HG03095 (cell line): ENCODE measurements around the gene IL3.
A peak's percentile ranks its signal among the peaks of the same experiment; 100 is the strongest.

ENCODE experiments used
- ATAC-seq: cut with Tn5 transposase; IDR thresholded peaks from one replicate; pipeline ENCODE4 v1.9.1; 2021; ENCODE audit warnings: moderate library complexity; ENCODE audit not compliant: unreplicated experiment

IL3 gene, protein sequence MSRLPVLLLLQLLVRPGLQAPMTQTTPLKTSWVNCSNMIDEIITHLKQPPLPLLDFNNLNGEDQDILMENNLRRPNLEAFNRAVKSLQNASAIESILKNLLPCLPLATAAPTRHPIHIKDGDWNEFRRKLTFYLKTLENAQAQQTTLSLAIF

DNA sequence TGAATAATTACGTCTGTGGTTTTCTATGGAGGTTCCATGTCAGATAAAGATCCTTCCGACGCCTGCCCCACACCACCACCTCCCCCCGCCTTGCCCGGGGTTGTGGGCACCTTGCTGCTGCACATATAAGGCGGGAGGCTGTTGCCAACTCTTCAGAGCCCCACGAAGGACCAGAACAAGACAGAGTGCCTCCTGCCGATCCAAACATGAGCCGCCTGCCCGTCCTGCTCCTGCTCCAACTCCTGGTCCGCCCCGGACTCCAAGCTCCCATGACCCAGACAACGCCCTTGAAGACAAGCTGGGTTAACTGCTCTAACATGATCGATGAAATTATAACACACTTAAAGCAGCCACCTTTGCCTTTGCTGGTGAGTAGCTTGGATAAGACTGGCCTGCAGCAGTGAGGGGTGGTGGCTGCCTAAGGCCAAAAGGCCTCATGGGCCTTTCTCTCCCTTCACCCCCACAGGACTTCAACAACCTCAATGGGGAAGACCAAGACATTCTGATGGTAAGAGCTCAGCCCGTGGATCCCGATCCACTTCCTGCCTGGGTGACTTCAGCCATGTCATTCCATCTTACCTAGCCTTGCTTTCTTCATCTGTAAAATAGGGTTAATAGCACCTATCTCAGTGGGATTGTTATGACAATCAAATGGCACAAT lies at the start of gene IL3:
Gene IL3 (plus strand): TSS at position 155 of the 661 bp plus-strand sequence. CDS start 52 bp downstream, at position 207.
- no peak for ATAC-seq

DNA sequence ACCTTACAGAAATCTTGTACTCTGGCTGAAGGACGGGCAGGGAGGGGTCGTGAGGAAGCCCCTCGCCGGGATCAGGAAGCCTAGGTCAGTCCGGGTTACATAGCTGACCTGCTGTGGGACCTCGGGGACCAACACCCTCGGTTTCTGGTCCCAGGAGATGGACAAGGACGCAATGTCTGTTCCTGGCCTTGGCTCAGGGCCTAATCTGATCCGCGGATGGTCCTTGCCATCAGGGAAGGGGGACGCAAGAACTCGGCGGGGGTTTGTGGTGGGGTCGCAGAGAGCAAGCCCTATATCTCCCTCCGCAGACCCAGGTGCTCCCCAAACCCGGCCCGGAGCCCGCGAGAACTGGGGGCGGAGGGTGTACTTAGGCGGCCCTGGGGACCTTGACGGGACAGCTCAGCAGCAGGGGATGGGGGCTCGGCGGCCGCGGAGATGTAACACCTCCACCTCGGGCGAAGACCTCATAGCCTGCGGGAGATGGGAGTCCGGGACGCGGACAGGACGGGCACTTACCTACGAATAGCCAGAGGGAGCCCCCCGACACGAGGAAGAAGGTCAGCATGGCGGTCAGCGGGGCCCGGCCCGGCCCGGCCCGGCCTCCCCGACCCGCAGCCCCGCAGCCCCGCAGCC lies 49.4 kb upstream of the IL3 start:
- ATAC-seq, result no peak

DNA sequence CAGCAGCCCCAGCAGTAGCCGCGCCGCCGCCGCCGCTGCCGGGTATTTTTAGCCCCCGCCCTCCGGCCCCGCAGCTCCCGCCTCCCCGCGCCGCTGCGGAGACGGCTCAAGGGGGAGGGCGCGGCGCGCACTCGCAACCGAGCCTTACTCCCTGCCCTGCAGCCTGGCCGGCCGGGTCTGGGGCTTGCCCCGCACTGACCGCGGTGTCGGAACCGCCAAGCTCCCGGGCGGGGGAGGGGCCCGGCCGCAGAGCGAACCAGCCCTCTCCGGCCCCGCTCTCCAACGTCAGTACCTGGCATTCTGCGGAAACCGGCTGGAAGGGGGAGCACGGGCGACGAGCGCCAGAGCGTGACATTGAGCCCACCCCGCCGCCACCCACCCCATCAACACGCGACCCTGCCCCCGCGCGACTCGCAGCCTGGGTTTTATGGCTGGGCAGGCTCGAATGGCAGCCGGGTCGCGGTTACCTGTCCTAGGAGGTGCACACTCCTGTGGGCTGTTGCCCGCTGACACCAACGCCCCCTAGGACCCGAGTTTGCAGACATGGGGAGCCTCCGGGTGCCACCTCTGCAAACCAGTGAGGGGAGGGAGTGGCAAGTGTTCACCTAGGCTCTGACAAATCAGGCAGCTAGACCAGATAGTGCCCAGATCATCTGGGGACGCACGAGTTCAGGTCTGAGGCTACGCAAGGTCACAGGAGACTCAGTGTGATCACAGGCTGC lies 48.7 kb upstream of the IL3 start, which contains the start of gene ACSL6:
Gene ACSL6 (minus strand): TSS at position 37 of the 722 bp plus-strand sequence. CDS start 105 bp downstream, outside the sequence.
- no peak for ATAC-seq

DNA sequence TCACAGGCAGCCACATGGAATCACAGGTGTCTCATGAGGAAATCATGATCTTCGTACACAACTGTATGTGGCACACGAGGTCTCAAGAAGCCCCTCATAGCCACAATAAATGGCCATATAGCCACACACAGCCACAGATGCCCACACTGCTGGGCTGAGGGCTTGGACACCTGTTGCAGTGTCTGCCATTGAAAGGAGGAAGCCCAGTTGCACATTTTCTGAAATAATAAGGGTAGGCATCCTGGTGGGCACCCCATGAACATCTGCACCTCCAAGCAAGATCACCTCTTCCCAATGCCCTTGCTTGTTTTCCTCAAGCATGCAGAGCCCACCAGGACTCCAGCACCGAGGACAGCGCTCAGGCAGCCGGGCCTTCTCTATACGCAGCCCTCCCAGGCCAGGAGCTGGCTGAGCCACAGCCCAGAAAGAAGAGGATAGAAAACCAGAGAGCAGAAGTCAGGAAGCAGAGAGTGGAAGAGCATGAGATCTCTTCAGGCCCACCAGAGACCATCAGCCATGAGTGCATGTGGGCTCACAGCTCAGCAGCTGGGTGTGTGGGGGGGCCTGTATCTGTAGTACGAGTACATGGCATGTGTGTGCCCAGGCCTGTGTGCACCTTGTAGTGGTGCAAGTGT lies 48.0 kb upstream of the IL3 start:
- no peak for ATAC-seq

GRCh38 chr5:132013006-132013689 lies 47.3 kb upstream of the IL3 start:
- no peak for ATAC-seq

- no peak for ATAC-seq
Measured at GRCh38 chr5:132013711-132014110, 46.7 kb upstream of the IL3 start.

DNA sequence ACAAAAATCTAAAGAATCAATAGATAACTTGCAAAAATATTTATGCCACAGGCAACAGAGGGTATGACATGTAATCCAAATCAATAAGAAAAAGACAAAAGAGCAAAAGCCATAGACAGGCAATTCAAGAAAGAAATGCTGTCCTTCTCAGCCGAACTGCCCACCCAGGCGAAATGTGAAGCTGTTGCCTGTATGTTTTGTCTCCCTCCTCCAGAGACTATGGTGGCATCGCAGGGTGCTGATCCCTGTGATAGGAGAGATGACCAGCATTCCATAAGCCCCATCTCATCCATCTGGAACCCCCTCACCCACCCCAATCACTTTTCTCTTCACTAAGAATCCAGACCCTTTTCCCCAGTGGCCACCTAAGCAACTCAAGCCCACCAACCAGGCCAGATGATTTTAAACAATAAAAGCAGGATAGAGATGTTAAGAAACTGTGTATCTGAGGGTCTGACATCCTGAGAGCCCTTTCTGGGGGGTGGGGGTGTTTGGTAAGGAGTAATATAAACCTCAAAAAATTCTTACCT lies 43.7 kb upstream of the IL3 start:
- no peak for ATAC-seq

GRCh38 chr5:132017316-132017715 lies 43.1 kb upstream of the IL3 start:
- ATAC-seq, result no peak

DNA sequence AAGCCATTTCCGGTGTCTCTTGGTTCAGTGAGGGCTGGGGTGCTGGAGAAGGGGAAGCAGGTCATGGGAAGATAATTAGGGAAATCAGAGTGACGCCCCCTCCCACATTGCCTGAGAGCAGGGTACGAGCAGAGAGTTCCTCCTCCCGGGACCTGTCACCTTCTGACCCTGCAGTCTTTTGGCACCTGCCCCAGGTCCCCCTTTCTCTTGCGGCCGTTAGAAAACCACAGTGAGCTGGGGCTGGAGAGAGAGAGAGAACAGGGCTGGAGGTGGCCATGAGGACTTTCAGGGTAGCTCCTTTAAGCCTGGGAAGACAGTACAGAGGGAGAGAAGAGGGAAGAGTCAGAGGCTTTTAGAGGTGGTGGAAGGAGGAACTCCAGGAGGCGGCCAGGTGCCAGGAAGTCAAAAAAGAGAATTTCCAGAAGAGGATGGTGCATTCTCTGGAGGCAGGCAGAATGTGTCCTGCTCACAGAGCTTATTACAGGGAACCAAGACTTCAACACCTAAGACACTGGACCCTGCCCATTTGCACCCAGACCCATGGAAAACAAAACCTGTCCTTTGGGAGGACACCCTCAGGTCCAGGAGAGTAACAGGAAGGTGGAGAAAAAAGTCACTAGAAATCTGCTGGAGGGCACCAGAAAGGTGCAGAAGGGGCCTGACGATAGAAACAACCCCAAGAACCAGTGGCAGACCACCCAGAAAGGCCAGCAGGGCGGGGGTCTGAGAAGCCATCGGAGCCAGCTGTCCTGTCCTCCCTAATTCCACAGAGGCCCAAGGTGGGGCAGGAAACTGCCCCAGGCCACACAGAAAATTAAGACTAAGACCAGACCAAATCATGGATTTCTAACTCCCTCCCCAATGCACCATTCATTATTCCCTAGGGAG lies 42.5 kb upstream of the IL3 start:
- ATAC-seq, result no peak

GRCh38 chr5:132019337-132019736 lies 41.1 kb upstream of the IL3 start:
- ATAC-seq, result no peak

DNA sequence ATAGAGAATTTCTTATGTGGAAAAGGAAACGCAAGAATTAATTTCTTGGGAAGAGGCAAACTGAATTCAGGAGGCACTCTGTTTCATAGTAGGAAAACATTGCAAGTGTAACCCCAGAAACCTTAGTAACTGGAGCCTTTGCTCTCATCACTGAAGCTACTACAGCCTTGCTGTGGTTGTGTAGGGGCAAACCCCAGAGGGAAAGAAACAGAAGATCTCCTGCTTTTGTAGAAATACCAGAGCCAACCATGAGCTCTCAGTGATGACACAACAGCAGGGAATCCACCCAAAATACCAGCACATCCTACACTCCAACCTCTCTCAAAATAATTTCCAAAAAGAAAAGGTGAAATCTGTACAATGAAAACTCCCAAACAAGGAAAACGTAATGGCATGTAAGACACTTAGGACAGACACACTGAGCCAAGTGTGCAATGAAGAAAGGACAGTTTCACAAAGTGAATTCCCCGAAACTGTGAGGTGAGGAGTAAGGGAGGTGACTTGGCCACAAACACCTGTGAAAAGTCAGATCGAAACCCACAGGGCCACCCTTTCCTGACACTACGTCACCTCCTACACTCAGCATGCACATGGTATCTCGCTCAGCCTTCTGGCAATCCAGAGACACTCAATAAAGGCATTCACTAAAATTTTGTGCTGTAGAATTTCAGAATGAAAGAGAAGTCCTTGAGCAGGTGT lies 40.4 kb upstream of the IL3 start:
- ATAC-seq, result peak; percentile 96

- ATAC-seq, result peak; percentile 17
Measured at GRCh38 chr5:132020568-132021339, 39.7 kb upstream of the IL3 start.

- ATAC-seq, result no peak
Measured at GRCh38 chr5:132021654-132022053, 38.8 kb upstream of the IL3 start.

DNA sequence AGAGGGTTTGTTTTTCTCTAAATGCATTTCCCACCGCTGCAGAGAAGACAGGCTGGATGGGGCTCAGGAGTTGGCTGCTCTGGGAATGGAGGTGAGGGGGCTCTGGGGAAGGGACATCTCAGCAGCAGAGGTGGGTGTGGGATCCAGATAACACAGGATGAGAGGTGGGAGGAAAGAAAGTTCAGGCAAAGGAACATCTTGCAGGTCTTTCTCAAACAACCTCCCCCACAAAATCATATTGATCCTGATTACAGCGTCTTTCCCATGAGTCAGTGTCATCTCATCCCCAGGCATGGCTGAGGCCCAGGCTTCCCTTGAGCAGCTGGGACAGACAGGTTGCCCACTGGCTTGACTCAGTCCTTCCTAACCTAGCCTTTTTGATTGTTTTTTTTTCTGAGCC lies 37.7 kb upstream of the IL3 start:
- ATAC-seq, result no peak

DNA sequence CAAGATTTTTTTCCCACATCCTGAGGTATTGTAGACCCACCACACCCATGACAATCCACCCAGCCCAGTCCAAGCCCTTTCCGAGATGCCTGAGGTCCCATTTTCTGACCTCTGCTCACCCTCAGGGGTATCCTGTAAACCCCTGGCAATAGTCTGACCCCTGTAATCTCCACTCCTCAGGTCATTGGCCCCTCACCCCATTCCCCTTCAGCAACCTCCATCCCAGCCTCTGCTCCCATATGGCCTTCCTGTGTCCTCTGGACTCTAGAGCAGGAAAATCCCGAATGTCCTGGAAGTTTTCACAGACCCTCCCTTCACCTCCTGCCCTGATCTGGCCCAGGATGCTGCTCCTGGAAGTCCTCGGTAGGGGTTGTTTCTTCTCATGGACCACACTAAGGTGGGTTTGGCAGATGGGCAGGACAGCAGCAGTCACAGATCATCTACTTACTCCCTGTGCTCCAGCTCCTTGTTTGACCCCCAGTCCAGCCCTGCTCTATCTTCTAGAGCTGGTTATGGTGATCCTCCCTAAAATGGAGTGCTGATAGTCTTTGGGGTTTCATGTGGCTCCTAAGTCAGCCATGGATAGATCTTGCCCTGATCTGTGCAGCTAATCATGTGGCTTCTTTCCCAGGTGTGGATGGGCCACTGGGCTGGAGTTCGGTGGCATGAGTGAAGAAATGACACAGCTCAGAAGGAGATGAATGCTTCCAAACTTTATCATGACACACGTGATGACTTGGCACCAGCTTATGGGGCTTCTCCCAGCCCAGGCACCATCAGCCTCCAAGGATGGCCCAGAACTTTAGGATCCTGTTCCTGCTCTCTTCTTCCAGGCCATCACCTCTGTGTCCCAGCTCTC lies 37.0 kb upstream of the IL3 start:
- ATAC-seq, result no peak

- no peak for ATAC-seq
Measured at GRCh38 chr5:132024117-132024435, 36.4 kb upstream of the IL3 start.

GRCh38 chr5:132024789-132025402 lies 35.6 kb upstream of the IL3 start:
- no peak for ATAC-seq
